HL-60 (cell line): ENCODE data around the gene HECTD4.

ENCODE experiments used
- DNase-seq, 2 experiments: peaks; one replicate each; pipeline ENCODE4 v3.0.0-alpha.2; 2010 to 2020; ENCODE audit warnings: low read depth in 1 of 2, low spot score in 1 of 2
- H3K27ac ChIP-seq: fragments of 250-450 bp; sonication (Bioruptor Pico); replicated peaks from 2 replicates; pipeline ENCODE4 v1.5.1; 2020; ENCODE audit warnings: mild to moderate bottlenecking, moderate library complexity
- H3K27me3 ChIP-seq: fragments of 250-450 bp; sonication (Bioruptor Pico); 2 replicates; pipeline ENCODE4 v1.5.1; 2021; ENCODE audit warnings: mild to moderate bottlenecking, moderate library complexity; ENCODE audit not compliant: insufficient read depth, poor library complexity, severe bottlenecking
- H3K4me3 ChIP-seq: replicated peaks from 2 replicates; pipeline ENCODE4 v1.5.1; 2011; ENCODE audit warnings: mild to moderate bottlenecking, control low read depth, low read length; ENCODE audit not compliant: insufficient read depth
- GABPA ChIP-seq: IDR thresholded peaks from 2 replicates; pipeline ENCODE4 v1.6.1; 2012; ENCODE audit warnings: low read depth
- POLR2AphosphoS5 ChIP-seq: IDR thresholded peaks from 2 replicates; pipeline ENCODE4 v1.6.1; 2012; ENCODE audit warnings: low read depth
- SPI1 ChIP-seq: IDR thresholded peaks from 2 replicates; pipeline ENCODE4 v1.6.1; 2012; ENCODE audit warnings: low read depth, mild to moderate bottlenecking, borderline replicate concordance
- TF ChIP-seq, protein P1 (sequence below): IDR thresholded peaks from one replicate; pipeline ENCODE4 v1.5.1; 2011; ENCODE audit warnings: low read length, control low read depth, inconsistent platforms; ENCODE audit not compliant: insufficient read depth
- TF ChIP-seq, protein P2 (sequence below): IDR thresholded peaks from 2 replicates; pipeline ENCODE4 v1.6.1; 2012; ENCODE audit warnings: low read depth; ENCODE audit not compliant: insufficient replicate concordance

HECTD4 gene

DNA sequence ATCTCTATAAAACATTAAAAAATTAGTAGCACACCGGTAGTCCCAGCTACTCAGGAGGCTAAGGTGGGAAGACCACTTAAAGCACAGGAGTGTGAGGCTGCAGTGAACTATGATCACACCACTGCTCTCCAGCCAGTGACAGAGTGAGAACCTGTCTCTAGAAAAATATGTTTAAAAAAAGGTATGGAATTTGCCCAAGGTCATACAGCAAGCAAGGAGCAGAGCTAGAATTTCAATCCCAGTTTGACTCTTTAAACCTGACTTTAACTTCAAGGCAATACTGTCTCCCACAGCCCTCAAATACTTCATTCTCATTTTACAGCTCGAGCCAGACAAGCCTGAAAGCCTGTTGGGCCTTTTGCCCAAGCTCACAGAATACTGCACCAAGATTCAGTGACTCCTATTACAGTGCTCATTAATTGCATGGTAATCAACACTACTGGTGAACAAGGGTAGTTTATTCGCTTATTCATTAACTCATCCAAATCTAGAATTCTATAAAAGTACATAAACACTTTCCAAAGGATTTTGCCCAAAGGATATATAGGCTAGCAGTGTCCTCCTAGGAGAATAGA lies 8.0 kb downstream of the HECTD4 start:
- DNase-seq, result no peak
- no peak for TF ChIP-seq POLR2AphosphoS5
- no peak for TF ChIP-seq SPI1
- TF ChIP-seq GABPA, result no peak
- TF ChIP-seq, protein P1, sequence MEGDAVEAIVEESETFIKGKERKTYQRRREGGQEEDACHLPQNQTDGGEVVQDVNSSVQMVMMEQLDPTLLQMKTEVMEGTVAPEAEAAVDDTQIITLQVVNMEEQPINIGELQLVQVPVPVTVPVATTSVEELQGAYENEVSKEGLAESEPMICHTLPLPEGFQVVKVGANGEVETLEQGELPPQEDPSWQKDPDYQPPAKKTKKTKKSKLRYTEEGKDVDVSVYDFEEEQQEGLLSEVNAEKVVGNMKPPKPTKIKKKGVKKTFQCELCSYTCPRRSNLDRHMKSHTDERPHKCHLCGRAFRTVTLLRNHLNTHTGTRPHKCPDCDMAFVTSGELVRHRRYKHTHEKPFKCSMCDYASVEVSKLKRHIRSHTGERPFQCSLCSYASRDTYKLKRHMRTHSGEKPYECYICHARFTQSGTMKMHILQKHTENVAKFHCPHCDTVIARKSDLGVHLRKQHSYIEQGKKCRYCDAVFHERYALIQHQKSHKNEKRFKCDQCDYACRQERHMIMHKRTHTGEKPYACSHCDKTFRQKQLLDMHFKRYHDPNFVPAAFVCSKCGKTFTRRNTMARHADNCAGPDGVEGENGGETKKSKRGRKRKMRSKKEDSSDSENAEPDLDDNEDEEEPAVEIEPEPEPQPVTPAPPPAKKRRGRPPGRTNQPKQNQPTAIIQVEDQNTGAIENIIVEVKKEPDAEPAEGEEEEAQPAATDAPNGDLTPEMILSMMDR, result no peak
- TF ChIP-seq, protein P2, sequence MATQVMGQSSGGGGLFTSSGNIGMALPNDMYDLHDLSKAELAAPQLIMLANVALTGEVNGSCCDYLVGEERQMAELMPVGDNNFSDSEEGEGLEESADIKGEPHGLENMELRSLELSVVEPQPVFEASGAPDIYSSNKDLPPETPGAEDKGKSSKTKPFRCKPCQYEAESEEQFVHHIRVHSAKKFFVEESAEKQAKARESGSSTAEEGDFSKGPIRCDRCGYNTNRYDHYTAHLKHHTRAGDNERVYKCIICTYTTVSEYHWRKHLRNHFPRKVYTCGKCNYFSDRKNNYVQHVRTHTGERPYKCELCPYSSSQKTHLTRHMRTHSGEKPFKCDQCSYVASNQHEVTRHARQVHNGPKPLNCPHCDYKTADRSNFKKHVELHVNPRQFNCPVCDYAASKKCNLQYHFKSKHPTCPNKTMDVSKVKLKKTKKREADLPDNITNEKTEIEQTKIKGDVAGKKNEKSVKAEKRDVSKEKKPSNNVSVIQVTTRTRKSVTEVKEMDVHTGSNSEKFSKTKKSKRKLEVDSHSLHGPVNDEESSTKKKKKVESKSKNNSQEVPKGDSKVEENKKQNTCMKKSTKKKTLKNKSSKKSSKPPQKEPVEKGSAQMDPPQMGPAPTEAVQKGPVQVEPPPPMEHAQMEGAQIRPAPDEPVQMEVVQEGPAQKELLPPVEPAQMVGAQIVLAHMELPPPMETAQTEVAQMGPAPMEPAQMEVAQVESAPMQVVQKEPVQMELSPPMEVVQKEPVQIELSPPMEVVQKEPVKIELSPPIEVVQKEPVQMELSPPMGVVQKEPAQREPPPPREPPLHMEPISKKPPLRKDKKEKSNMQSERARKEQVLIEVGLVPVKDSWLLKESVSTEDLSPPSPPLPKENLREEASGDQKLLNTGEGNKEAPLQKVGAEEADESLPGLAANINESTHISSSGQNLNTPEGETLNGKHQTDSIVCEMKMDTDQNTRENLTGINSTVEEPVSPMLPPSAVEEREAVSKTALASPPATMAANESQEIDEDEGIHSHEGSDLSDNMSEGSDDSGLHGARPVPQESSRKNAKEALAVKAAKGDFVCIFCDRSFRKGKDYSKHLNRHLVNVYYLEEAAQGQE, result no peak
- Histone ChIP-seq H3K4me3 (no peak overlapping the region), H3K27me3 (no peaks in the 10 kb centered on the region), H3K27ac (no peak overlapping the region)

DNA sequence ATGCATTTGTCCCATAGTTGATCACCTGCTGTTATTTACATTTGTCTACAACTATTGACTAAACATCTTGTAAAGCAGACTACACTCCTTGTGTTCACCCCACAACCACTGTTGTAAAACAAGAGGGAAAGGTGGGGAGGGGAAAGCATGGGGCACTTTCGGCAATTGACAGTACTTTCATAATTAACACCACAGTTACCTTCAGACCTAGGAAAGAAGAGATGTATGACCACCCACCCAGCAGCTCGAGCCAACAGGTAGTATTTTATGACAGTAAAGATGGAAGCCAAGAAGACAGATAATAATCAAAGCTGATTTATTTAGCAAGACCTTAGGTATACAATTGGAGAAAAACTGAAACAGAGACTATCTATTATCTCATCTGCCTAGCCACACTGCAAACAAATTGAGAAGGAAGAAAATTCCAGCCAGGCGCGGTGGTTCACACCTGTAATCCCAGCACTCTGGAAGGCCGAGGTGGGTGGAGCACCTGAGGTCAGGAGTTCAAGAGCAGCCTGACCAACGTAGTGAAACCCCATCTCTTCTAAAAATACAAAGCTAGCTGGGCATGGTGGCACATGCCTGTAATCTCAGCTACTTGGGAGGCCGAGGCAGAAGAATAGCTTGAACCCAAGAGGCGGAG lies 11.2 kb downstream of the HECTD4 start:
- Histone ChIP-seq H3K27ac (no peak overlapping the region), H3K27me3 (no peaks in the 10 kb centered on the region), H3K4me3 (no peak overlapping the region)
- TF ChIP-seq, protein P2, result no peak
- TF ChIP-seq SPI1 (no peak), POLR2AphosphoS5 (no peak), GABPA (no peak)
- DNase-seq, result no peak

DNA sequence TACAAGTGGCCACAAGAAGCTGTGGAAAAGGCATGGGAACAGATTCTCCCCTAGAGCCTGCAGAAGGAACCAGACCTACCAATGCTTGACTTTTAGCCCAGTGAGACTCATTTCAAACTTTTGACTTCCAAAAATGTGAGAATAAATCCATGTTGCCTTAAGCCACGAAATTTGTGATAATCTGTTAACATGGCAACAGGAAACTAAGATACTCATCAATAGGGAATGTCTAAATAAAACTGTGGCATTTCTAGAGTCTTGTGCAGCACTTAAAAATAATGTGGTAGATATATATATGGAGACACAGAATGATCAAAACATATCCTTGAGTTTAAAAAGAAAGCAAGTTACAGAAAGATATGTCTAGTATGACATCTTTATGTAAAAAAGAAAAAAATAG lies 12.0 kb downstream of the HECTD4 start:
- no peak overlapping the region for H3K4me3 ChIP-seq
- no peaks in the 10 kb centered on the region for H3K27me3 ChIP-seq
- no peak overlapping the region for H3K27ac ChIP-seq
- TF ChIP-seq SPI1 (no peak), GABPA (no peak), POLR2AphosphoS5 (no peak)
- TF ChIP-seq, protein P2, result no peak
- TF ChIP-seq, protein P1, result no peak
- DNase-seq, result no peak
